HG02571 (cell line): ENCODE results near the gene DYNC1I2.
"Not testable (repeated sequence)": the region's sequence is repeated elsewhere in the genome, so short reads cannot be mapped to it uniquely, and the experiment has no call there.

Source experiments
- ATAC-seq: cut with Tn5 transposase; IDR thresholded peaks from one replicate; pipeline ENCODE4 v1.9.1; 2021; ENCODE audit warnings: mild to moderate bottlenecking, moderate library complexity; ENCODE audit not compliant: unreplicated experiment

The DYNC1I2 gene

GRCh38 chr2:171772373-171772772 is 85.1 kb downstream of the DYNC1I2 start:
- ATAC-seq: no peak

GRCh38 chr2:171774581-171774980 is 87.3 kb downstream of the DYNC1I2 start:
- ATAC-seq: not testable (repeated sequence)

GRCh38 chr2:171778515-171778914 is 91.2 kb downstream of the DYNC1I2 start:
- no peak for ATAC-seq

- ATAC-seq: no peak
These were observed 98.2 kb downstream of the DYNC1I2 start for GRCh38 chr2:171785450-171785849.

GRCh38 chr2:171787333-171788072 is 100.2 kb downstream of the DYNC1I2 start:
- no peak for ATAC-seq

- no peak for ATAC-seq
These were observed 101.2 kb downstream of the DYNC1I2 start for GRCh38 chr2:171788316-171788993.

- no peak for ATAC-seq
These were observed 102.7 kb downstream of the DYNC1I2 start for GRCh38 chr2:171789956-171790355.

GRCh38 chr2:171791361-171791760 is 104.1 kb downstream of the DYNC1I2 start:
- ATAC-seq: no peak

GRCh38 chr2:171792157-171792556 is 104.9 kb downstream of the DYNC1I2 start:
- no peak for ATAC-seq

GRCh38 chr2:171792886-171793580 is 105.8 kb downstream of the DYNC1I2 start:
- ATAC-seq: no peak

GRCh38 chr2:171793691-171794678 is 106.7 kb downstream of the DYNC1I2 start:
- ATAC-seq: no peak

GRCh38 chr2:171794918-171795317 is 107.6 kb downstream of the DYNC1I2 start:
- ATAC-seq: no peak
